GM12801 (cell line): ENCODE results near the gene CAMK2N2.

Experiments used
- TF ChIP-seq, protein P1 (sequence below): IDR thresholded peaks from one replicate; pipeline ENCODE4 v1.5.1; 2011; ENCODE audit warnings: control low read depth; ENCODE audit not compliant: insufficient read length; ENCODE audit errors: extremely low read depth

Gene CAMK2N2

DNA sequence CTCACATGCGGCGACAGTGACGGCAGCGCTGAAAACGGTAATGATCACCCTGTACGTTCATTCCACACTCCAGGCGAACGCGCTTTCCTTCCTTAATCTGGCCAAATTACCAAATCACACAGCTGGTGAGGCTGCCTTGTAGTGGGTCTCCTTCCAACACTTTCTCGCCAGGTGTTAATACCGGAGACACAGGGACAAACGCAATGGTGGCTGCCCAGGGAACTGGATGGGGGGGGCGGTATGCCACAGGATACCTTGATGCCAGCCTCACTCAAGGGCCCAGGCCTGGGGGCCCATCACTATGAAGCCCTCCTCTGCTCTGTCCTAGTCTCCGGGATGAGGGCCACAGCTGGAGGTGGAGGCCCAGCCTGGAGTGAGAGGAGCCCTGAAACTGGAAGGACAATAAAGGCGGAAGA lies 1.4 kb upstream of the CAMK2N2 start:
- TF ChIP-seq, protein P1, sequence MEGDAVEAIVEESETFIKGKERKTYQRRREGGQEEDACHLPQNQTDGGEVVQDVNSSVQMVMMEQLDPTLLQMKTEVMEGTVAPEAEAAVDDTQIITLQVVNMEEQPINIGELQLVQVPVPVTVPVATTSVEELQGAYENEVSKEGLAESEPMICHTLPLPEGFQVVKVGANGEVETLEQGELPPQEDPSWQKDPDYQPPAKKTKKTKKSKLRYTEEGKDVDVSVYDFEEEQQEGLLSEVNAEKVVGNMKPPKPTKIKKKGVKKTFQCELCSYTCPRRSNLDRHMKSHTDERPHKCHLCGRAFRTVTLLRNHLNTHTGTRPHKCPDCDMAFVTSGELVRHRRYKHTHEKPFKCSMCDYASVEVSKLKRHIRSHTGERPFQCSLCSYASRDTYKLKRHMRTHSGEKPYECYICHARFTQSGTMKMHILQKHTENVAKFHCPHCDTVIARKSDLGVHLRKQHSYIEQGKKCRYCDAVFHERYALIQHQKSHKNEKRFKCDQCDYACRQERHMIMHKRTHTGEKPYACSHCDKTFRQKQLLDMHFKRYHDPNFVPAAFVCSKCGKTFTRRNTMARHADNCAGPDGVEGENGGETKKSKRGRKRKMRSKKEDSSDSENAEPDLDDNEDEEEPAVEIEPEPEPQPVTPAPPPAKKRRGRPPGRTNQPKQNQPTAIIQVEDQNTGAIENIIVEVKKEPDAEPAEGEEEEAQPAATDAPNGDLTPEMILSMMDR = no peak

DNA sequence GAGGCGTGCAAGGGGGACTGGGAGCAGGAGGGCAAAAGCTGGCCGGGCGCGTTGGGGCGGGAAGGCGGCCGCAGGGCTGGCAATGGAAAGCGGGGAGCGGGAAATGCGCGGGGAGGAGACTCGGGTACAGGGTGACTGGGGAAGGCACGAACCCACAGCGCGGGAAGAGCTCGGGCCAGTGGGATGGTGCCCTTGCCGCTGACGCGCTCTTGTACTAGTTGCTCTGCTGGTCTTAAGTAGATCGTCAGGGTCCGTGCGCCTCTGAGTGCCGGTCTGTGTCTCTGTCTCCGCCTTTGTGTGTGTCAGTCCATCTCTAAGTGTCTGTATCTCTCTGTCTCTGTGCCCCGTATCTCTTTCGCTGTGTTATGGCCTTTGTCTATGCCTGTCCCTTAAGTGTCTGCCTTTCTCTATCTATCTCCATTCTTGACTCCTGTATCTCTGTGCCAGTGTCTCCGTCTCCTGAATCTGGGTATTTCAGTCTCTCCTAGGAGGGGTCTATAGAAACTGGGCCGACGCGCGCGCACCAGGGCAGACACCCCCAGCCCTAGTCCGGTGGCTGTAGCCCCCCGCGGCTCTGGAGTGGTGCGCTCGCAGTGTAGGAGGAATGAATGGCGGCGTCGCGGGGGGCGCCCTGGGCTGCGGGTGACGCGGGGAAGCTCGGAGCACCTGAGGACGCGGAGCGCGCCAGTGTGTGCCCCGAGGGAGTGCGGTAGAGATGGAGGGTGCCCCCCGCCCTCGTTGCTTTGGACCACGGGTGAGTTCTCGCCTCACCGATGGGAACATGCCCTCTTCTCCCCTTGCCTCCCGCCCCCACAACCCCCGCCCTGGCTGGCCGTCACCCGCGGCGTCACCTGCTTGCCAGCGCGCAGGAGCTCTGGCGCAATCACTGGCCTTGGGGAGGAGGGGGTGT lies 756 bp upstream of the CAMK2N2 start:
- TF ChIP-seq, protein P1 = no peak

DNA sequence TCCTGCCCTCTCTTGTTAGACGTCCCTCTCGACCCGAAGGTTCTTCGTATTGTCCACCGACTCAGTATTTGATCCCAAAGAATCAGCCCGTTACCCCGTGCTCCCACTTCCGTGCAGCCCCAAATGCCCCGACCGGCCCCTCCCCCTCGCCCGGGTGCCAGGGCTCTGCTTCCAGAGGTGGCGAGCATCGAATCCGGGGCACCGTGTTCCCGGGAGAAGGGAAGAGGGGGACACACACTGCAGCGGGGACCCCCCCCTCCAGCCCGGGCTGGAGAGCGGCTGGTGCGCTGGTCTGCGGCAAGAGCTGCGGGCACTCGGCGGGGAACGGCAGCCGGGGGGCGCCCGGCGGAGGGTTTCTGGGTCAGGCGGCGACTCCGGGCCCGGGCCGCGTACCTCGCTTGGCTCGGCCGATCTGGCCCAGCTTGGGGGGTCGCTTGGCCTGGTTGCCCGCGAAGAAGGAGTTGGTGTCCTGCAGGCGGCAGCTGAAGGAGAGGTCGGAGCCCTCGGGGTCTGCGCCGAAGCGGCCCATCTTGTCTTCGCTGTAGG lies 556 bp downstream of the CAMK2N2 start:
- TF ChIP-seq, protein P1 = no peak

DNA sequence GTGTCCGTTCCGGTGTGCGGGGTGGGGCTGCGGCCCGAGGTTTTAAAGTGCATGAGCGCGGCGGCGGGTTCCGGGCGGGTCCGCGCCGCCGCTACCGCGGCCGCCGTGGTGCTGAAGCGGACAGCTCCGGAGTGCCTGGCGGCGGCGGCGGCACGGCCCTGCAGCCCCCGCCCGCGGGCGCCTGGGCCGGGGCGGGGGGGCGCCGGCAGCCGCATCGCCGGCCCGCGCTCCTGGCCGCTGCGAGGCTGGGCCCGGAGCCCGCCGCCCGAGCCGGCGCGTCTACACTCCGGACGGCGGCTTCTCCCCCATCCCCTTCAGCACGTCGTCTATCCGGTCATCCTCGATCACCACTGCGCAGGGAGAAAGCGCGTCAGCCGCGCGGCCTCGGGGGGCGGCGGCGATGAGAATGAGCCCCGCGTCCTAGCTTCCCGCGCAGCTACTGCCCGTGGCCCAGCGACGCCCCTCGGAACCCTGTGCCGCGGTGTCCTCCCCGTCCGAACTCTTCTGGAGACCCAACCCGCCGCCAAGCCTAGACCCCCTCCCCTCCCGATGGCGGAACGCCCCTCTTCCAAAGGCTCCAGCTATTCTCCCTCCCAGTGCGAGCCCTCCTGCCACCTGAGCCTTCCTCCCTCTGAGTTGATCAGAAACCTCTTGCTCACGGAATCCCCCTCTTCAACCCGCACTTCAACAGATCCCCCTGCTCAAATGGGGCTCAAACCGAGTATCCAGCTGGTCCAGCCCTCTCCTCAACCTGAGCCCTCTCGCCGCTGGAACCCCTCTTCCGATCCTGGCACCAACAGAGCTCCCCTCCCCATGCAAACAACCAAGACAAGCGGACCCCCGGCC lies 1.3 kb downstream of the CAMK2N2 start:
- TF ChIP-seq, protein P1 = no peak

DNA sequence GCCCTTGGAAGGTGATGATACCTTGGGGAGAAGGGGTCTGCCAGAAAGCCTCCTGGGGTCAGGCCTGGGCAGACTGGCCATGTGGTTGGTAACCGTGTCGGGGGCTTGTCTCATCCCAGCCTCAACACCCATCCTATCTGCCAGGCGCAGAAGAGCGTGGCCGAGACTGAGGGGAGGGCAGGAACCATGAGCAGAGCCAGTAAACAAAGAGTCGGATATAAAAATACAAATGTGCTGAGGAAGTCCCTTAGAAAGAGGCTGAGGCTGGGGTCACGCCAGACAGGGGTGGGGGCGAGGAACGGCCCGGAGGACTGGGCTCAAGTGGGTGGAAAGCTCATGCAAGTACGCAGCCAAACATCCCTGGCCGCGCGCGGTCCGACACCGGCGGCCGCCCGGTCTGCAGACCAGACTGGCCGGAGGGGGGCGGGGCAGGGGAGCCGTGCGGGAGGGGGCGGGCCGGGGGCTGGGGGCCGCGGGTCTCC lies 1.9 kb downstream of the CAMK2N2 start:
- TF ChIP-seq, protein P1 = no peak

DNA sequence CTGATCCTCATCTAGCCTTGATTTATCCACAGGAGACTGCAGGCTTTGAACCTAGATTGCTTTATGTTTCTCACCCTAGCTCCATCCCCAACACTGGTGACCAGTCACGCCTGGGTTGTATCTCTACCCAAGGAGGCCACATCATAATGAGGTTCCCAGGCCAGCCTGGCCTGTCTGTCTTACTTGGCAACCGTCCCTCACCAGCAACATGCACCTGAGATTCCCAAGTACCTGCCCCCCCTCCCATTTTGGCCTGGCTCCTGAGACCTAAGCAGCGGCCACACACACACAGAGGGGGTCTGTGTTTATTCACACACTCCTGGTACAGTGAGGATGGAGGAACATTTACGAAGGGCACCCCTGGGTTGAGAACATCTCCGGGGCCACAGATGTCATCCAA lies 2.4 kb downstream of the CAMK2N2 start:
- TF ChIP-seq, protein P1 = no peak
